HEK293 (cell line): ENCODE results near the gene DZIP3.

Experiments used
- CTCF ChIA-PET: fragments of 350-600 bp; formaldehyde crosslinking; extraction: SDS; loops from one replicate; lab custom pipeline; 2021; ENCODE audit warnings: antibody characterized with exemption; lab: Yijun Ruan, JAX
- POLR2A ChIA-PET: fragments of 300-600 bp; formaldehyde crosslinking; extraction: SDS; loops from one replicate; lab custom pipeline; 2020; ENCODE audit warnings: antibody characterized with exemption, inconsistent platforms; lab: Yijun Ruan, JAX
- H3K27ac ChIP-seq: fragments of 200-500 bp; sonication (Bioruptor generic); 2 replicates; pipeline ENCODE4 v1.5.1; 2014; ENCODE audit warnings: low read depth, low read length, control low read depth, inconsistent platforms; ENCODE audit errors: extremely low read depth
- H3K36me3 ChIP-seq, 2 experiments: fragments of 200-500 bp in 1 of 2; sonication (Bioruptor generic) in 1 of 2; 1 replicate in 1 of 2; 2 replicates in 1 of 2; pipeline ENCODE4 v1.5.1; 2014 to 2017; ENCODE audit warnings: inconsistent platforms in 2 of 2, low read length in 2 of 2; ENCODE audit not compliant: control insufficient read depth in 2 of 2, insufficient read depth in 1 of 2
- H3K4me1 ChIP-seq: fragments of 200-500 bp; sonication (Bioruptor generic); 2 replicates; pipeline ENCODE4 v1.5.1; 2014; ENCODE audit warnings: mild to moderate bottlenecking, low read length, inconsistent platforms; ENCODE audit not compliant: control insufficient read depth, insufficient read depth
- H3K4me3 ChIP-seq: 2 replicates; pipeline ENCODE4 v1.5.1; 2011; ENCODE audit warnings: low read depth, mild to moderate bottlenecking, control low read depth, low read length, moderate library complexity
- H3K9me3 ChIP-seq: fragments of 200-500 bp; sonication (Bioruptor generic); 2 replicates; pipeline ENCODE4 v1.5.1; 2014; ENCODE audit warnings: low read depth, low read length, inconsistent platforms; ENCODE audit not compliant: control insufficient read depth, insufficient read depth
- EGR2 ChIP-seq: fragments of 450-650 bp; formaldehyde crosslinking; IDR thresholded peaks from 2 replicates; pipeline ENCODE4 v1.5.1; 2016; ENCODE audit warnings: low read depth, missing biosample characterization, missing genetic modification characterization
- GLIS1 ChIP-seq: fragments of 450-650 bp; formaldehyde crosslinking; IDR thresholded peaks from 2 replicates; pipeline ENCODE4 v1.5.1; 2016; ENCODE audit warnings: missing biosample characterization, missing genetic modification characterization
- PBX3 ChIP-seq: sonication (generic); formaldehyde crosslinking; IDR thresholded peaks from 2 replicates; pipeline ENCODE4 v1.8.1; 2022; ENCODE audit warnings: mild to moderate bottlenecking, moderate library complexity, missing genetic modification reagents
- REST ChIP-seq: fragments of 450-650 bp; formaldehyde crosslinking; IDR thresholded peaks from 2 replicates; pipeline ENCODE4 v1.5.1; 2016; ENCODE audit warnings: missing biosample characterization, missing genetic modification characterization
- YY1 ChIP-seq: fragments of 450-650 bp; formaldehyde crosslinking; IDR thresholded peaks from 2 replicates; pipeline ENCODE4 v1.5.1; 2018; ENCODE audit warnings: missing biosample characterization, missing genetic modification characterization
- ZBTB1 ChIP-seq: fragments of 450-650 bp; formaldehyde crosslinking; IDR thresholded peaks from 2 replicates; pipeline ENCODE4 v1.5.1; 2016; ENCODE audit warnings: missing biosample characterization, missing genetic modification characterization
- ZBTB48 ChIP-seq: fragments of 450-650 bp; formaldehyde crosslinking; IDR thresholded peaks from 2 replicates; pipeline ENCODE4 v1.5.1; 2016; ENCODE audit warnings: missing biosample characterization, missing genetic modification characterization
- ZFP3 ChIP-seq: fragments of 450-650 bp; formaldehyde crosslinking; IDR thresholded peaks from 2 replicates; pipeline ENCODE4 v1.5.1; 2016; ENCODE audit warnings: low read depth, missing biosample characterization, missing genetic modification characterization
- ZFP41 ChIP-seq: fragments of 450-650 bp; formaldehyde crosslinking; IDR thresholded peaks from 2 replicates; pipeline ENCODE4 v1.5.1; 2016; ENCODE audit warnings: missing biosample characterization, missing genetic modification characterization, borderline replicate concordance
- ZNF114 ChIP-seq: fragments of 450-650 bp; formaldehyde crosslinking; IDR thresholded peaks from 2 replicates; pipeline ENCODE4 v1.5.0; 2017; ENCODE audit warnings: missing biosample characterization, missing genetic modification characterization
- ZNF140 ChIP-seq: fragments of 450-650 bp; formaldehyde crosslinking; IDR thresholded peaks from 2 replicates; pipeline ENCODE4 v1.5.1; 2016; ENCODE audit warnings: missing biosample characterization, missing genetic modification characterization
- ZNF157 ChIP-seq: fragments of 450-650 bp; formaldehyde crosslinking; IDR thresholded peaks from 2 replicates; pipeline ENCODE4 v1.5.1; 2016; ENCODE audit warnings: missing biosample characterization, missing genetic modification characterization
- ZNF16 ChIP-seq: fragments of 450-650 bp; formaldehyde crosslinking; IDR thresholded peaks from 2 replicates; pipeline ENCODE4 v1.5.1; 2016; ENCODE audit warnings: low read depth, missing biosample characterization, missing genetic modification characterization
- ZNF2 ChIP-seq: fragments of 450-650 bp; formaldehyde crosslinking; IDR thresholded peaks from 2 replicates; pipeline ENCODE4 v1.5.1; 2016; ENCODE audit warnings: missing biosample characterization, missing genetic modification characterization
- ZNF354C ChIP-seq: fragments of 450-650 bp; formaldehyde crosslinking; IDR thresholded peaks from 2 replicates; pipeline ENCODE4 v1.5.1; 2016; ENCODE audit warnings: missing biosample characterization, missing genetic modification characterization, low read depth, borderline replicate concordance
- ZNF398 ChIP-seq: fragments of 450-650 bp; formaldehyde crosslinking; IDR thresholded peaks from 2 replicates; pipeline ENCODE4 v1.5.1; 2017; ENCODE audit warnings: missing biosample characterization, missing genetic modification characterization
- ZNF521 ChIP-seq: fragments of 450-650 bp; formaldehyde crosslinking; IDR thresholded peaks from 2 replicates; pipeline ENCODE4 v1.5.1; 2017; ENCODE audit warnings: missing biosample characterization, mild to moderate bottlenecking, missing genetic modification characterization
- ZNF561 ChIP-seq: fragments of 450-650 bp; IDR thresholded peaks from 2 replicates; pipeline ENCODE4 v1.5.1; 2018; ENCODE audit warnings: missing biosample characterization, missing genetic modification characterization, borderline replicate concordance
- ZNF621 ChIP-seq: fragments of 450-650 bp; formaldehyde crosslinking; IDR thresholded peaks from 2 replicates; pipeline ENCODE4 v1.5.1; 2017; ENCODE audit warnings: missing biosample characterization, missing genetic modification characterization
- ZNF624 ChIP-seq: fragments of 450-650 bp; formaldehyde crosslinking; IDR thresholded peaks from 2 replicates; pipeline ENCODE4 v1.5.1; 2017; ENCODE audit warnings: missing biosample characterization, missing genetic modification characterization
- ZNF660 ChIP-seq: fragments of 450-650 bp; IDR thresholded peaks from 2 replicates; pipeline ENCODE4 v1.5.1; 2018; ENCODE audit warnings: missing biosample characterization, mild to moderate bottlenecking, missing genetic modification characterization
- ZNF707 ChIP-seq: fragments of 450-650 bp; formaldehyde crosslinking; IDR thresholded peaks from 2 replicates; pipeline ENCODE4 v1.5.1; 2016; ENCODE audit warnings: missing biosample characterization, missing genetic modification characterization
- ZNF837 ChIP-seq: fragments of 450-650 bp; formaldehyde crosslinking; IDR thresholded peaks from 2 replicates; pipeline ENCODE4 v1.5.1; 2016; ENCODE audit warnings: missing biosample characterization, missing genetic modification characterization
- ZSCAN18 ChIP-seq: fragments of 450-650 bp; formaldehyde crosslinking; IDR thresholded peaks from 2 replicates; pipeline ENCODE4 v1.5.1; 2016; ENCODE audit warnings: missing biosample characterization, missing genetic modification characterization

DZIP3 gene

GRCh38 chr3:108569336-108569735 is 20.2 kb upstream of the DZIP3 start (continued):
- TF ChIP-seq ZNF398 (tag by site-specific recombination) (no peak), GLIS1 (tag by site-specific recombination) (no peak), ZFP3 (no peak), REST (tag by site-specific recombination) (no peak), PBX3 (CRISPR knock-in tag) (no peak), ZNF837 (no peak), ZNF707 (no peak), ZNF2 (tag by site-specific recombination) (no peak), ZNF521 (tag by site-specific recombination) (no peak), ZFP41 (tag by site-specific recombination) (no peak)
- TF ChIP-seq, all 188 proteins: peak for 0

GRCh38 chr3:108578064-108578463 is 11.5 kb upstream of the DZIP3 start:
- no peak overlapping the region for H3K4me3 ChIP-seq
- no peaks in the 10 kb centered on the region for H3K9me3 ChIP-seq
- H3K4me1 ChIP-seq = no peaks in the 10 kb centered on the region
- ChIA-PET POLR2A (no interaction called here), CTCF (interaction anchor here (0.7 to 1.0 kb wide), 2 partner anchors 25 to 27 kb away, joined by 3 read pairs; no protein-coding TSS in a partner anchor)
- peaks cover 17 to 80% of the 10 kb centered on the region in 2 experiments; a peak in 2 of 3 replicates for H3K36me3 ChIP-seq
- H3K27ac ChIP-seq = no peak overlapping the region
- TF ChIP-seq ZNF354C (tag by site-specific recombination) (no peak), ZNF114 (no peak), YY1 (tag by site-specific recombination) (no peak), ZNF398 (tag by site-specific recombination) (no peak), ZNF561 (no peak), ZNF624 (tag by site-specific recombination) (no peak), ZNF660 (tag by site-specific recombination) (no peak), ZNF621 (tag by site-specific recombination) (no peak), ZNF140 (no peak), EGR2 (tag by site-specific recombination) (no peak), ZNF16 (no peak), ZNF157 (tag by site-specific recombination) (no peak), REST (tag by site-specific recombination) (no peak), ZSCAN18 (tag by site-specific recombination) (no peak), ZFP41 (tag by site-specific recombination) (no peak), ZBTB48 (tag by site-specific recombination) (no peak), ZBTB1 (tag by site-specific recombination) (no peak)
